GM12801 (cell line): ENCODE results near the gene NSF.
"Not testable (repeated sequence)": the region's sequence is repeated elsewhere in the genome, so short reads cannot be mapped to it uniquely, and the experiment has no call there.

Experiments used
- CTCF ChIP-seq: IDR thresholded peaks from one replicate; pipeline ENCODE4 v1.5.1; 2011; ENCODE audit warnings: control low read depth; ENCODE audit not compliant: insufficient read length; ENCODE audit errors: extremely low read depth

NSF gene

GRCh38 chr17:46590157-46591146, at the start of gene NSF:
NSF (plus strand) TSS chr17:46590669; CDS start chr17:46590776, 107 bp downstream.
- TF ChIP-seq CTCF: not testable (repeated sequence)

DNA sequence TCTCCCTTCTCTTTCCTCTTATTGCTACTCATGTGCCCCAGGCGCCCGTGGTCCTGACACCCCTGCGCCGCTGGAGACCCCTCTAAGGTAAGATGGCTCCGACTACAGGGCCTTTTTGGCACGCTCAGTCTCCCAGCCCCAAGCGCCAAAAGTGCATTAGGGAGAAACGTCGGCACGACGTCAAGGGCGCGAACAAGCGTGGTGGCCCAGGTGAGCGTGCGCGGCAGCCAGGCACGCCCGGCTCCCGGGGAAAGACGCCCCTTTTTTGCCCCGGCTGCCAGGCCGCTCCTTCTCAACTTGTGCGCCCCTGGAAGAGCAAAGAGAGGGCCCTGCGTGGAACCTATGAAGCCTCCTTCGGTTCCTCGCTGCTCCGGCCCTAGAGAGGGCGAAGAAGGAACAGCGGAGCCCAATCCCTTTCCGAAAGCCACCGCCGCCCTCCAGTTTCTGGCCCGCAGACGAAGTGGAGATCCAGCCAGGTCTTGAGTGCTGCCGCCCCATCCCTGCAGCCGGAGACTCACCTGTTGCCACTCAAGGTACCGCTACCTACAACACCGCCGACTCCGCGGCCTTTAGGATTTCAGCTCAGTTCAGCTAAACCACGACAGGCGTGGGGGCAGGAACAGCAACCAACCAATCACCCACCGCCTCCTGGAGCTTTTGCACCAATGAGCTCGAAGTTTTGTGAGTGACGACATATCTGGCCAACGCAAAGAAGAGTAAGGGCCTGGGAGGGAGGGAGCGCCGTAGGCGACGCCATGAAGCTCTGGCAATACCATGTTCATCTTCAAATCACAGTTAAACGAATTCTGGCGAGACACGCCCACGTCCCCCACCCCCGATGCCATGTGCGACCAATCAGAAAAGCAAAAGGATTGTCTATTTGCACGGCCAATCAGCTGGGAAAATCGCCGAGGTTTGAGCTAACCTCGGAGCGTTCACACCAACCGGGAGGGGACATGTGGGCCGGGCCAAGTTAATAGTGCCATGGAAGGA, 11.1 kb upstream of the NSF start, which contains the start of gene ARL17A:
TSS of gene ARL17A (minus strand) at position 609 of the 993 bp plus-strand sequence. CDS start 3,369 bp downstream, outside the sequence.
- TF ChIP-seq CTCF: not testable (repeated sequence)

- TF ChIP-seq CTCF: no peak
Measured at GRCh38 chr17:46717999-46718398, 127.5 kb downstream of the NSF start.

- no peak for TF ChIP-seq CTCF
Measured at GRCh38 chr17:46719891-46720290, 129.4 kb downstream of the NSF start.

- TF ChIP-seq CTCF: no peak
Measured at GRCh38 chr17:46720408-46720807, 129.9 kb downstream of the NSF start.

- no peak for TF ChIP-seq CTCF
Measured at GRCh38 chr17:46722662-46723285, 132.3 kb downstream of the NSF start.
